GM18508 (cell line): ENCODE data around the gene FASTKD3.
A peak's percentile ranks its signal among the peaks of the same experiment; 100 is the strongest.
"Not testable (repeated sequence)": the region's sequence is repeated elsewhere in the genome, so short reads cannot be mapped to it uniquely, and the experiment has no call there.

ENCODE experiments used
- ATAC-seq: cut with Tn5 transposase; IDR thresholded peaks from one replicate; pipeline ENCODE4 v1.9.1; 2021; ENCODE audit warnings: moderate number of reproducible peaks; ENCODE audit not compliant: insufficient read depth, unreplicated experiment

Gene FASTKD3, protein sequence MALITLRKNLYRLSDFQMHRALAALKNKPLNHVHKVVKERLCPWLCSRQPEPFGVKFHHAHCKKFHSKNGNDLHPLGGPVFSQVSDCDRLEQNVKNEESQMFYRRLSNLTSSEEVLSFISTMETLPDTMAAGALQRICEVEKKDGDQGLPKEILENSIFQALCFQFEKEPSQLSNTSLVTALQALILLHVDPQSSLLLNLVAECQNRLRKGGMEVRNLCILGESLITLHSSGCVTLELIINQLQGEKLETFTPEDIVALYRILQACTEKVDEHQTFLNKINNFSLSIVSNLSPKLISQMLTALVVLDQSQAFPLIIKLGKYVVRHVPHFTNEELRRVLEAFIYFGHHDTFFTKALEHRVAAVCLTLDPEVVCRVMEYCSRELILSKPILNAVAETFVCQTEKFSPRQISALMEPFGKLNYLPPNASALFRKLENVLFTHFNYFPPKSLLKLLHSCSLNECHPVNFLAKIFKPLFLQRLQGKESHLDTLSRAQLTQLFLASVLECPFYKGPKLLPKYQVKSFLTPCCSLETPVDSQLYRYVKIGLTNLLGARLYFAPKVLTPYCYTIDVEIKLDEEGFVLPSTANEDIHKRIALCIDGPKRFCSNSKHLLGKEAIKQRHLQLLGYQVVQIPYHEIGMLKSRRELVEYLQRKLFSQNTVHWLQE

DNA sequence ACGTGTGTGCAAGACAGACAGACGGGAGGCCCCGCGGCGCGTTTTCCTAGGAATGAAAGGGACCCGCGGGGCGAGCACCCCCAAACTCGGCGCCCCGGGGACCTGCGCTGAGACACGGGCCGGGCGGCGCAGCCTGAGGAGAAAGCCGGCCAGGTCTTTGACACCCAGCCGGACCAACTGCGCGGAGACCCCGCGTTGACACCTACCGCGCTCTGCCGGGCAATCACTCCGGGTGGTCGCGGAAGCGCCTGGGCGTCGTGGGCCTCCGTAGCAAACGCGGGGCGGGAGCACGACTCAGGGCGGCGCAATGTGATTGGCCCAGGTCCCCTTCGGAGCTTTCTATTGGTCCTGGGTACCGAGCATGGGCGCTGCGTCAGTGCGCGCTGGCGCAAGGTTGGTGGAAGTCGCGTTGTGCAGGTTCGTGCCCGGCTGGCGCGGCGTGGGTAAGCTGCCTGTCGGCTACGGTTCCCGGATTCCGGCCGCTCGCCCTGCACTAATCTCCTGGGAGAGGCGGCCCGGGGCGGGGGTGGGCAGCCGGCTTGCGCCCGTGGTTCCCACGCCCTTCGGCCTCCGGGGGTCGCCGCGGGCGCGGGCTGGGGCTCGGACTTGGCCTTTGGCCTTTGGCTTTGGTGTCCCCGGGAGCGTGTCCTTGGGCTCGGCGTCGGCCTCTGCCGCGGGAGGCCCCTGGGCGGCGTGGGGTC is at the start of gene FASTKD3, which contains the start of gene MTRR:
Gene FASTKD3 (minus strand): TSS at position 259 of the 701 bp plus-strand sequence. CDS start 948 bp downstream, outside the sequence.
Gene MTRR (plus strand): TSS at position 376 of the 701 bp plus-strand sequence. CDS start 1,647 bp downstream, outside the sequence.
- ATAC-seq: peak; percentile 95

DNA sequence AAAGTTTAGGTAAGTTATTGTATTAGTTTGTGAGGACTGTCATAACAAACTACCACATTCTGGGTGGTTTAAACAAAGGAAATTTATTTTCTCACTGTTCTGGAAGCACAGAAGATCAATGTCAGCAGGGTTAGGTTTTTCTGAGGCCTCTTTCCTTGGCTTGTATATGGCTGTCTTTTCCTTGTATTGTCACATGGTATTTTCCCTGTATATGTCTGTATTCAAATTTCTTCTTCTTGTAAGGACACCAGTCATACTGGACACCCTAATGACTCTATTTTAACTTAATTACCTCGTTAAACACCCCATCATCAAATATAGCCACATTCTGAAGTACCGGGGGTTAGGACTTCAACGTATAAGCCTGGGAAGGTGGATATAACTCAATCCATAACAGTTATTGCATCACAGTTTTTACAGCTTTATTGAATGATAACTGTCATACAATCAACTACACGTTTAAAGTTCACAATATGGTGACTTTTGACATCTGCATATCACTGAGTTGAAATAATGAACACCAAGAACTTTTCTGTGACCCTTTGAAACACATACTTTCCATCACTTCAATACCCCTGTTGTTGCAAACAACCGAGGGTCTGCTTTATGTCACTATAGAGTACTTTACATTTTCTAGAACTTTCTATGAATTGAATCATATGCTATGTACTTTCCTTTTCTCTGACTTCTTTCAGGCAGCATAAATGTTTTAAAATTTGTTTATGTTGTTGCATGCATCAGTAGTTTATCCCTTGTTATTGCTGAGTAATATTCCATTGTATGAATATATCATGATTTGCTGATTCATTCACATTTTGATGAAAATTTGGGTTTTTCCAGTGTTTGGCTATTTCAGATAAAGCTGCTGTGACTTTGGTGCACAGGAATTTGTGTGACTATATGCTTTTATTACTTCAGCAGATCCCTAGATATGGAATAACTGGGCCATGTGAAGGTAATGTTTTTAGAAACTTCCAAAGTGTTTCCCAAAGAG is 48.6 kb upstream of the FASTKD3 start:
- ATAC-seq: no peak

DNA sequence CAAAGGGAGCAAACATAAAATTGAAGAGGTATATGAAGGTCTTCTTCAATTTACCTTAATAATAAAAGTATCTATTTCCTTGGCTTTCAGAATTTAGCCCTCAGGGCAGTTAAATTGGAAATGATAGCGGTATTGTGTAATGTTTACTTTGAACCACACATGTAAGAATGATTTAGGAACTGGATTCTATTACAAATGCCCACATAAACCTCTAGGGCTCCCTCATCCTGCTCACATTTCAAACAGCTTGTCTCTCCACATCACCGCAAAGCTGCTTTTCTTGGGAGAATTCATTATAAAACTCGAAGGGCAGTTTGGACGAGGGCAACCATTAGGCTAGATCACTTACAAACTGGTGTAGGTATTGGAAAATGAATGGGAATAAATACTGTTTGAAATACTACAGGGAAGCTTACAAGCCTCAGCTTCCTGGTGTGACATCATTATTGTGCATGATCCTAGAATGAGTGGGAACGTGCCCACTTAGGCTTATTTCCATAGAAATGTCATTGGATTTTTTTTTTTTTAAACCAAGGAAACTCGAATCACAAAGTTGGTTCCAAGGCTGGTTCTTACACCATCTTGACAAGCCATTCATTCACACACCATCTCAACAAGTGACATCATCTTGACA is 47.5 kb upstream of the FASTKD3 start:
- ATAC-seq: no peak

DNA sequence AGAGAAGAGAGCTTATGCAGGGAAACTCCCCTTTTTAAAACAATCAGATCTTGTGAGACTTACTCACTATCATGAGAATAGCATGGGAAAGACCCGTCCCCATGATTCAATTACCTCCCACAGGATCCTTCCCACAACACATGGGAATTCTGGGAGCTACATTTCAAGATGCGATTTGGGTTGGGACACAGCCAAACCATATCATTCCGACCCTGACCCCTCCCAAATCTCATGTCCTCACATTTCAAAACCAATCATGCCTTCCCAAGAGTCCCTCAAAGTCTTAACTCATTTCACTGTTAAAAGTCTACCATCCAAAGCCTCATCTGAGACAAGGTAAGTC is 42.6 kb upstream of the FASTKD3 start:
- not testable (repeated sequence) for ATAC-seq

DNA sequence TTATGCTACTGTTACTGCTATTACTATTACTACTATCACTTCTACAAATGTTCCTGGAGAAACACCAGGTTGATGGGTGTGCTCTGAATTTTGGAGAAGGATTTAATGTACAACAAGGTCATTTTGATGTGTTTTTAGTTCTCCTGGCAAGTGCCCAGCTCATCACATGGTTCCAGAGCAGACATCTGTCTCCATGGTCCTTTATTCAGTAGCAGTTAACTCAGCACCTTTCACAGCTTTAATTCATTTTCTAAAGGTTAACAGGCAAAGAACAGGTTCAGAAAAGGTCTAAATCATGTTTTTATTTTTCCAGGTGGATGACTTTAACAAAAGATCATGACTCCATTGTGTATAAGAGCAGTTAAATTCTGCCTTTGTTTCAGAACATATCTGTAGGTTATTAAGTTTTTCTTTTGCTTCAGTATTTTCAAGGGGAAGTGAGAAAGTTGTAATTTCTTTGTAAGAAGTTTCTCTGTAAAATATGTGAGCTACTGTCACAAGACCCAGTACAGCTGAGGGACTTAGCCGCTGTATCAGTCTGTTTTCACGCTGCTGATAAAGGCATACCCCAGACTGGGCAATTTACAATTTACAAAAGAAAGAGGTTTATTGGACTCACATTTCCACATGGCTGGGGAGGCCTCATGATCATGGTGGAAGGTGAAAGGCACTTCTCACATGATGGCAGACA is 42.1 kb upstream of the FASTKD3 start:
- ATAC-seq: peak; percentile 61

DNA sequence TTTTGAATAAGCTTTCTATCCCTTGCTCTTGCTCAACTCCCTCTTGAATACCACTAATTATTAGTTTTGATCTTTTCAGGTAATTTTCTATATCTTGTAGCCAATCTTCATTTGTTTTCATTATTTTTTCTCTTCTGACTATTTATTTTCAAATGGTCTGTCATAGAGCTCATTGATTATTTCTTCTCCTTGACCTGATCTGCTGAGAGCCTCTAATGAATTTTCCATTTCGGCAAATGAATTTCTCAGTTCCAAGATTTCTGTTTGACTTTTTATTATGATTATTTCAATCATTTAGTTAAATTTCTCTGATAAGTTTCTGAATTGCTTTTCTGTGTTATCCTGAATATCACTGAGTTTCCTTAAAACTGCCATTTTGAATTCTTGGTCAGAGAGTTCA is 39.5 kb upstream of the FASTKD3 start:
- ATAC-seq: no peak

DNA sequence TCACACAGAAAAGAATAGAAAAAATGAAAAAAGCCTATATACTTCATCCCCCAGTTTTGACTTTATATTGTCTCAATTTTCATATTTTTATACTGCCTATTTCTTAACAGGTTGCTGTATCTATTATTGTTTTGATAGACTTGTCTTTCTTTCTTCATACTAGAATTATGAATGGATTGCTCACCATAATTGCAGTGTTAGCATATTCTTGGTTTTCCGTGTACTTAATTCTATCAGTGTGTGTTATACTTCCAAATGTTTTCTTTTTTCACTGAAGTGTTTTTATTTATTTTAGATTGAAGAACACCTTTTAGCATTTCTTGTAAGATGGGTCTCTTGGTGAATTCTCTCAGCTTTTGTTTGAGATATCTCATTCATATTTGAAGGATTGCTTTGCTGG is 38.8 kb upstream of the FASTKD3 start:
- no peak for ATAC-seq

DNA sequence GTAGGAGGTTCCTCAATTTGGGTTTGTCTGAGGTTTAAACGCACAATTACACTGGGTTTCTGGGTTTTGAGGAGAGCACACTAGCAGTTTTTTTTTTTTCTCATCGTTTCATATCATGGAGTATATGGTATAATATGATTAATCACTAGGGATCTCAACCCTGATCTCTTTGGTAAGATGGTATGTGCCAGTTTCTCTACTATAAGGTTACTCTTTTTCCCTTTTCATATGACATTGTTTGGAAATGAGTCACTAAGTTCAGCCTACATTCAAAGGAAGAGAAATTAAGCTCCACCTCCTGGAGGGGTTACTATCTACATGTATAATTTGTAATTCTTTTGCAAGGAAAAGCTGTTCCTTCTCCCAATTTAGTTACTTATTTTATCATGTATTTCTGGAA is 35.3 kb upstream of the FASTKD3 start:
- ATAC-seq: peak; percentile 54

DNA sequence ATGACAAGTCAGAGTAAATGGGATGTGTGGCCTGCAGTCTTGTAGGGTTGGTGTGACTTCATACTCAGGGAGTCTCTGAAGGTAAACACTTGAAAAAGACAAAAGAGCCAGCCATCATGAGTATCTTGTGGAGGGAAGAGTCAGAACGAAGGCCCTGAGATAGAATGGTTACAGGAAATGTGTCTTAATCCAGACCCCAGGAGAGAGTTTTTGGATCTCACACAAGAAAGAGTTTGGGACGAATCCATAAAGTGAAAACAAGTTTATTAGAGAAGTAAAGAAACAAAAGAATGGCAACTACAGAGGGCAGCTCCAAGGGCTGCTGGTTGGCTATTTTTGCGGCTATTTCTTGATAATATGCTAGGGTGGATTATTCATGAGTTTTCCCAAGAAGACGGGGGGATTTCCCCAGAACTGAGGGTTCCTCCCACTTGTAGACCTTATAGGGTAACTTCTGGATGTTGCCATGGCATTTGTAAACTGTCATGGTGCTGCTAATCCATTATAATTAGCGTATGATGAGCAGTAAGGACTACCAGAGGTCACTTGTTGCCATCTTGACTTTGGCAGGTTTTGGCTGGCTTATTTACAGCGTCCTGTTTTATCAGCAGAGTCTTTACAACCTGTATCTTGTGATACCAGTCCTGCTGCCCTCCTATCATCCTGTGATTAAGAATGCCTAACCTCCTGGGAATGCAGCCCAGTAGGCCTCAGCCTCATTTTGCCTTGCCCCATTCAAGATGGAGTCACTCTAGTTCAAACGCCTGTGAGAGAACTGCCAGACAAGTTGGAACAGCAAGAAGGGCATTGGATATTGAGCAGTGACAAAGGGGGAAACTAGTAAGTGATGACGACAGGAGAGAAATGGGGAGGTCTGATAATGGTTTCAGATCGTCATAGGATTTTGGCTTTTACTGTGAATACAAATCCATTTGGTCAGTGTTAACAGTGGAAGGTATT is 34.1 kb upstream of the FASTKD3 start:
- no peak for ATAC-seq

DNA sequence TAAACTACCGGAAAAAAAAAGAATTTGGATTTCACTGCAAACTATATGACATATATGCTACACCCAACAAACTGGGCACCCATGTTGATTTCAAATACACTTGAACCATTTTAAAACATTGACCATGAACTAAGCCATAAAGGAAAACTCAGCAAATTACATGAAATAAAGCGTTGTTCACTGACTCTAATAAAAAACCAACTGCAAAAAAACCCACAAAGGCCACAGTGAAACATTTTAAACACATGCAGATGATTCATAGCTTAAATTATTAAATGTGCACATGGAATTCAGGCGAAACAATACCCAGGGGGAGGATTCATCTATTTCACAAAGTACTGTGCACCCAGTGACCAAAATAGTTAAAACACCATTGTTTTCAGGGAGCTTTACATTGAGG is 33.4 kb upstream of the FASTKD3 start:
- ATAC-seq: no peak

DNA sequence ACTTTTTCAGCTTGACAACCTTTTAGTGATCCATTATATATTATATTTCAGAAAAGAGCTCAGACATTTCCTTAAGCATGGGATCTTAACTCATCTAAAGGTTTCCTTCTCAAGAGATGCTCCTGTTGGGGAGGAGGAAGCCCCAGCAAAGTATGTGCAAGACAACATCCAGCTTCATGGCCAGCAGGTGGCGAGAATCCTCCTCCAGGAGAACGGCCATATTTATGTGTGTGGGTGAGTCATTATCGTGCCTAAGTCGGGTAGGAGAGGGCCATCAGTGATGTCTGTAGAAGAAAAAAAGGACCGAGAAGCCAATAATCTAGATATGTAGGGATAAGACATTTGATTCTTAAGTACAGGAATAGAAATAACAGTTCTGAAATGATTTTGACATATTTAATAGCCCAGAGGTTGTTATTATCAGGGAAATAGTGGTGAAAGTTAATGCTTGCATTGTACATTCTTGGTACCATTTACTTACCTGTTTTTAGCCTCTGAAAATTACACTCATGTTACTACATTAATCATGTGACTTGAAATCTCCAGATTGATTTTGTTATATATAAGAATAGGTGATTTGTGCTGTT is 28.3 kb upstream of the FASTKD3 start:
- no peak for ATAC-seq

DNA sequence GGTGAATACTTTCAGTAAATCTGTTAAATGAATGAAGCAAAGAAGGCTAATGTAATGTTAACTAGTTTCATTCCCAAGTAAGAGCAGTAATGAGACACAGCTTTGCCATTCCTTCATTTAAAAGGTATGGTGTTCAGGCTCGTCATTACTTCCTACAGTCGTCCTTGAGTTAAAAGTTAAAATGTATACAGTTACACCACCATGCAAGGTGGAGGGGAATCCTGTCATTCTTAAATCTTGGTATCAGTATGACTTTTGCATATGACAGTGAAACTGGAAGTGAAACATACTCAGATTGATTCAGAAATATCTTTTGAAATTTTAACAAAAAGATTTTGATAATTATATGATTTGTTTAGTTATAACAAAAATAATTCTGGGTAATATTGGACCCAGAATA is 26.0 kb upstream of the FASTKD3 start:
- peak; percentile 98 for ATAC-seq

DNA sequence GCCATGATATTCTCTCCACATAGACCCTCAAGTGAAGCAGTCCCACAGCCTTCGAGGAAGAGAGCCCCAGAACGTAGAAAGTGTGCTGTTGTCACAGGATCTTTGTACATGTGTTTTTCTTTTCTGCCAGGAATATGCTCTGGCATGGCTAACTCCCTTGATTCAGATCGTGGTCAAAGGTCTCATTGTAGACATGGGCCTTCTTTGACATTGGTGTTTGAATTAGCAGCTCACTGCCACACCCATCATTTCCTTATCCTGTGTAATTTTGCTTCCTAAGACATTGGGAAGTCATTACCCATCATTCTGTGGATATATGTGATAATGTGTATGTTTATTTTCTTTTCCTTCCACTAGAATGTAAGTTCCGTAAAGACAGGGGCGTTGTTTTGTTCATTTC is 25.6 kb upstream of the FASTKD3 start:
- no peak for ATAC-seq

DNA sequence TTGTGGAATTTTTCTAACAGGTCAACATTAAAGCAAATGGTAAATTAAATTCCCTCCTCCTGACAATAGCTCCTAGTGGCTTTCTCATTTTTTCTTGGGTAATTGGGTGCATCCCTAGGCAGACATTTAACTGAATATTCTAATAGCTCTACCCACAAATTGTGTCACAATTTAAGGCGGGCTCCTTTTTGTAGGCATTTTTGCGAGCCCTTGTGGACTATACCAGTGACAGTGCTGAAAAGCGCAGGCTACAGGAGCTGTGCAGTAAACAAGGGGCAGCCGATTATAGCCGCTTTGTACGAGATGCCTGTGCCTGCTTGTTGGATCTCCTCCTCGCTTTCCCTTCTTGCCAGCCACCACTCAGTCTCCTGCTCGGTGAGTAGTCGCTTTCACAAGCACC is 20.1 kb upstream of the FASTKD3 start:
- ATAC-seq: no peak

DNA sequence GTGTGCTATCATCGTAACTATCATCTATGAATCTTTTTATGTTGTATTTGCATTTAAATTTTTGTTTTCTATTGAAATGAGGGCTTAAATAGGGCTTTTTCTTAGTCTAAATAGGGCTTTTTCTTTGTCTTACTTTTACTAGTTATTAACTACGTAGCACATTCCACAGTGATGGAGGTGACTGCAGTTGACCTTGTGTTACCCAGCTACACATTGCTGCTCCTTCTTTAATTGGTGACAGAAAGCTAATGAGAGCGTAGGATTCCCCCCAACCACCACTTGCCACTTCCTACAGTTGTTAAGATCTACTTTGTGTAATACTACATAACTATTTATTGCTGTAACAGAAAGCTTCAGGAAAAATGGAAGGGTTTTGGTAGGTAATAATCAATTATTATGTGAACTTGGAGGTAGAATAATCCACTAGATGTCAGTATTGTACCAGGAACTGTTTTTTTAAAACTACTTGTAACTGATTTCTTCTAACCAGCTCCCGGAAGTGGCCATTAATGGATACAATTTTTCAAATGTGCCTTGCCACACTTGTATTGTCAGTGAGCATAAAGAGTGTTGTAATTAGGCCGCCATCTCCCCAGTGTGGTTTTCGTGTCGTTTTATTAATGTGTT is 18.1 kb upstream of the FASTKD3 start:
- no peak for ATAC-seq

DNA sequence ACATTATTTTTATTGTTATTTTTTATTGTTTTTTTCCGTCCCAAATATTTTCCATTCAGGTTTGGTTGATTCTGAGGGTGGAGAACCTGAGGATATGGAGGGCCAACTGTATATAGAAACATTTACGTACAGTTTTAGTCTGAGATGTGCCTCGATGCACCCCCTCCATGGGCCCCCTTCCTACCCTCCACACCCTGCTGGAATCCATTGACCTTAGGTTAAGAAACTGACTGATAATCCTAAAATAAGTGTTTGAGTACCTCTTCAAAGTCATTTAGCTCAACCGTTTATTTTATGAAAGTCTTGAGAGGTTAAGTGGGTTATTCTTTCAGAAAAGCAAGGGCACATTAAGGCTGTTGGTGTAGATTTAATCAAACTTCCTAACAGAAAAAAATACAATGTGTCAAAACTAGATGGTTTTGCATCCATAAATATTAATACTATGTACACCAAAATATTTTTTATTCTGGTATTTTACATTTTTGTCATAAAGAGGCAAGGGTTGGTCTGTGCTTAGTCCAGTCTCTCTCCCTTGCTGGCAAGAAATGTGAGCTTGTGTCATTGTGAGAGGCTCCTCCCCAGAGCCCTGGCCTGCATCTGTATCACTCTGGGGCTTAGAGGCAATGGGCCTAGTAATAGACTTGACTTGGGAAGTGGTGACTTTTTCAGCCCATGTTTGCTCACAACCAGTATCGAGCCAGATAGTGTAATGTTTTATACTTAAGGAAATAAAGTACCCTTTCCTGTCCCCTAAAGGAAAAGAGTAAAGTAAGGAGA is 15.8 kb upstream of the FASTKD3 start:
- ATAC-seq: no peak
